NCI-H1417 (cell line): ENCODE measurements around the gene TMEM236.

Experiments used
- DNase-seq, 3 experiments: peaks; one replicate each; lab custom pipeline; 2025; lab: John Stamatoyannopoulos, UW

The TMEM236 gene

DNA sequence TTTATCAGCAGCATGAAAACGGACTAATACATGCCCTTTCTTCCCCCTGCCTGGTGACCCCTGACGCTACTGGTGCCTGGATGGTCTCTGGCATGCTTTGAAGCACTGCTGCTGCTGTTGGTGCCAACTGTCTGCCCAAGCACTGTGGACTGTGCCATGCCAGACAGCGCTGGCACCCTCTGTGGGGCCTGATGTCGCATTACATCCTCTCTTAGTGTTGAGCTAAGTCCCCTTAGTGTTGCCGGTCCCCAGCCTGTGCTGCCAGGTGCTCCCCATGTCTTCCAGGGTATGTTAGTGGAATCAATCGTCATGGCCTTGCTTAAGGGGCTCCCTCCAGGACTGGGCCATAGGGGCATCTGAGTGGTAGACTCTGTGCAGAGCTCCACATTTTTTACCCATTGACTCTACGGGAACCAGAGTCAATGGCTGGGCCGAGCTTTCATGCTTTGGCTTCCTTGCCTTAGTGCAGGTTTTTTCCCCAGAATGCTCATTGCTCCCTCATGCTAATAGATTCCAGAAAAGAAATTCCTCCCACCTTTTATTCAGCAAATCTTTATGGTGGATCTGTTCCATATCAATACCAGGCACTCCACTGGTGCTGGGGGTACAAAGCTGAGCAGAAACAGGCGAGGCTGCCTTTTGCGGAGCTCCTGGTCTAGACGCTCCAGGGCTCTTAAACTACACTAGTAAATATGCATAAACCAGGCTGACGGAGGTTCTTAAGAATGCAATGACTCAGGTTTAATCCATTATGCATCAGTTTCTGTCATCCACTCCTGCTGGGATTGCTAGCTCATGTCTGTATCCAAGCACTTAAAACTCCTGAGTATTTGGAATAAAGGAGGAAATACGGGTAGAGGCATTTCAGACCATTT is 35.3 kb downstream of the TMEM236 start:
- no peak for DNase-seq

- no peak for DNase-seq
Observed at GRCh38 chr10:17788646-17789045, 36.6 kb downstream of the TMEM236 start.

GRCh38 chr10:17789396-17789795 is 37.4 kb downstream of the TMEM236 start:
- no peak for DNase-seq

- DNase-seq: no peak
Observed at GRCh38 chr10:17790651-17791050, 38.6 kb downstream of the TMEM236 start.

GRCh38 chr10:17792991-17793390 is 41.0 kb downstream of the TMEM236 start:
- no peak for DNase-seq

DNA sequence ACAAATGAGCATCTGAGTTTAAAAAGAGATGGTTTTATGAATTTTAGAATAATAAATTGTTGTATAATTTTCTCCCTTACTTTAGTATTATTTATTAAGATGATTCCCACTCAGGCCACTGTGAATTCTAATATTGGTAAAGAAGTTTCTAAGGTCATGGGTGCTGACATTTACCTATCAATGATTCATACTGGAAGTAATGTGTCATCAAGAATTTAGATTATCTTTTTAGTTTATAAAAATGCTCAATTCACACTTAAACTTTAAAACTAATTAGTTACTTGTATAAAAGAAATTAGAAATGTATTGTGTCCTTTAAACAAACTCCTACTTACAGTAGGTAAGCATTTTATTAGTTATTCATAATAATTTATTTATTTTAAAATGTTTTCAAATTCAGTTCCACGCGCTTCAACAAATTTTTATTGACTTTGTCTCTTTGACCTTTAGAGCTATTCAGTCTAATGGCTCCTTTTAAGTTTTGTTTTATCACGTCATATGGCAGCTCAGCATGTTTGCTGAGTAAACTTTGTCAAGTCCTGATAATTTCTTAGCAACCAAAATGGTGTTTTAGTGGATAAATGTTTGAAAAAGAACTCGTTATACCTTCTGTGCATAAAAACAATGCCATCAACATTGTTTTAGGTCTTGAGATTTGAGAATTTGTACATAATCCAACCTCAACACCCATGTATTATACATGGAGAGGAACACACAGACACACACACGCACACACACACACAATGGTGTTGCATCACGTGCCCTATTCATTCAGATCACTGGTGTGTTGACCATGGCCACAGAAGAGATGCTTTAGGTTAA is 42.0 kb downstream of the TMEM236 start:
- DNase-seq: no peak

DNA sequence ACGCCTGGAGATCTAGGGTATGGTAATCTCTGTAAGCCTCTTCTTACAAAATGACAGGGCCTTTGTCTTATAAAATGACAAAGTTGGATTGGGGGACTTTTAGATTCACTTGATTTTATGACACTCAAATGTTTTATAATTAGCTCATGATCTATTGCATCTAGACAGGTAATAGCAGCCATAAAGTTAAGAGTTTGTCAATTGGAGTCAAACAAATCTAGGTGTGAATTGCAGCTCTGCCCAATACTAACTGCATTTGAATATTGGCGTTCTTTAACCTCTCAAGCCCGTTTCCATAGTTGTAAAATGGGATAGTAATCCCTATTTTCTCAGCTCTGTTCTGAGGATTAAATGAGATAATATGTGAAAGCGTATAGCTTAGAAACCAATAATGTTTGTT is 43.1 kb downstream of the TMEM236 start:
- no peak for DNase-seq

DNA sequence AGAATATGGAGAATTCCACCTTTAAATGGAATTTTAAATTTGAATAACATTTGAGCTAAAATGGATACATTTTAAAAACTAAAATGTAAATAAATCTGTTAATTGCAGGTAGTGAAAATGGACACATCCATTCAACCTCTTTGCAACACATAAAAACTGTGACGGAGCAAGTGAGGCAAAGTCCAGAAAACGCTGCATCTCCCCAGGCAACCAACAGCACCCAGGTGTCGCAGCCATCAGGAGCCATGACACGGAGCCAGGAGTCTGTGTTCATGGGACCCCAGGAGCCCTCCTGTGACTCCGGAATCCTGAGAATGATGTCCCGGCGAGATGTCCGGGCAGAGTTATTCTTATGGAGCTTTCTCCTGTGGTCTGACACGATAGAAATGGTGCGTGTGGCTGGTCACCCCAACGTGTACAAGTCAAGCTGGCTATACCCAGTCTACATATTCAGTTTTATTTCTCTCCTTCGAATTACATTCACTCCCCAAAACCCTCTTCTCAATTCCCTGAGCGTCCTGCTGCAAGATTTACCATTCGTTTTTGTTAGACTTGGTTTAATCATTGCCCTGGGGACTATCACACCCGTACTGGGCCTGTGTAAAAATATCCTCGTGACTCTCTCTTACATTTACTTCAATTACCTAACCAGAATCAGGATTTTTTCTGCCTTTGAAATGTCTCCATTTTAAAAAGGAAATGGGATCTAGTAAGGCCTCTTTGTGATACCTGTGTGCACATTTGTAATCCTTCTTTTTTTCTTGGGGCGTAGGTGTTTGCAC is 44.0 kb downstream of the TMEM236 start:
- DNase-seq: no peak

DNA sequence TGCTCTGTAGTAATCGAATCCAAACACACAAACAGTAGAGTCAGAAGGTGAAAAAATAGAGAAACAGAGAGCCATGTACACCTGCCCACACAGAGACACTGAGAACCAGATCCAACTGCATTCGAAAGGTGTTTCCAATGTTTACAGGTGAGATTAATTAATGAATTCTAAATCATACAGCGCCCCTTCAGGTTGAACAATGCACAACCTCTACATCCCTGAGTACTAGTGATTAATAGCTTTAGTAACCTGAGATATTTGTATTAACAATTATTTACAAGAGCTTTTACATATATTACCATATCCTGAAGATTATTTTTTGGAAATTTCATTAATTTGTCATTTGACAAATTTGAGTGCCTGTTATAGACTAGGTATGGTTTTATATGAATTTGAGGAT is 49.5 kb downstream of the TMEM236 start:
- no peak for DNase-seq

GRCh38 chr10:17802350-17802749 is 50.3 kb downstream of the TMEM236 start:
- no peak for DNase-seq

- no peak for DNase-seq
Observed at GRCh38 chr10:17802976-17803375, 51.0 kb downstream of the TMEM236 start.

GRCh38 chr10:17805330-17805729 is 53.3 kb downstream of the TMEM236 start:
- no peak for DNase-seq

GRCh38 chr10:17805921-17806577 is 54.0 kb downstream of the TMEM236 start:
- no peak for DNase-seq

- DNase-seq: no peak
Observed at GRCh38 chr10:17808971-17809841, 57.2 kb downstream of the TMEM236 start, which contains the start of gene MRC1. MRC1 (plus strand) TSS chr10:17809348; CDS start chr10:17809466, 118 bp downstream.

GRCh38 chr10:17811146-17811865 is 59.3 kb downstream of the TMEM236 start:
- DNase-seq: no peak

DNA sequence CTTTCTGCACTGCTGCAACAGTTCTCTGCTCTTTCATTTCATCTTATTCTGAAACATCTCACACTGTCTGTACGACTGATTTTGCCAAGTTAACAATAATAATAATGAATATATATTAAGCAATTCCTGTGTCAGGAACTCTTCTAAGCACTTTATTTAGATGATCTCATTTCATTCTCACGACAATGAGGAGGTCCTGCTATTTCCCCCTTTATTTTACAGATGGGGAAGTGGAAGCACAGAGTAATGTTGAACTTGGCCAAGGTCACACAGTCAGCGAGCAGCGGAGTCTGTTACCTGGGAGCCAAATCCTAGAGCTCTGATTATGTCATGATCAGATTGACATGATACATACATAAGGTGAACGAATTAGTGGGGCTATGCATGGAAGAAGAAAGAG is 63.0 kb downstream of the TMEM236 start:
- no peak for DNase-seq

DNA sequence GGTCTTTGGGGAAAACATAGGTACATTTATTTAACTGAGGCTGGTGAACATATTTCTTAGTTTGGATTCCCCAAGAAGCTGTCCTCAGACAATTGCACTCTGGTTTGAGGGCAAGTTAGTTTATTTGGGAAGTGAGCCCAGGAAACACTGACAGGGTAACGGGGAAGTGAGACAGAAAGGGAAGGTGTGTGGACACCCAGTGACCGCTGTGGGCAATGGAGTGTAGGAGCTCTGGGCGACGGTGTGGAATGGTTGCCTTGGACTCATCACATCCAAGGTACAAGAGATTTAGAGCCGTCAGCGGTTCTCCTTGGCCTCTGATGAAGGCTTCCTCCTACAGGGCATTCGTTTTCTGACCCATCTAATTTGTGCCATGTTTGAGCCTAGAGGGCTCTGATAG is 64.2 kb downstream of the TMEM236 start:
- no peak for DNase-seq

- DNase-seq: no peak
Observed at GRCh38 chr10:17817316-17817715, 65.3 kb downstream of the TMEM236 start.

DNA sequence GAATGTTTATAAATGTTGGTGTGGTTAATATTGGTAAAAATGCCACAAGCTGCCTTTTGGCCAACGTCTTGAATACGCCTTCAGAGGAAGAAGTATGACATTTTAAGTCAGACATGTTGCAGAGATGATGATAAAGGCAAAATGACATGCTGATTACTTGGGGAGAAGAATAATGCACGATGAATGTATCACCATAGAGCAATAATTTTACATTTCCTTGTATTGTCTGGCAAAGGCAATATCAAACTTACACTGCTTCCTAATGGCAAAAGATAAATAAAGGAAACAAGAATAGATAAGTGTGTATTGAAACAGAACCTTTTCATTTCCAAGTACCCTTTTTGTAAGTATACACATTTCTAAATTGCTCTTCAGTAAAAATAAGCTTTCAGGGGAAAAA is 65.8 kb downstream of the TMEM236 start:
- DNase-seq: no peak

- no peak for DNase-seq
Observed at GRCh38 chr10:17819836-17820235, 67.8 kb downstream of the TMEM236 start.
